Thyroid gland (tissue), 4 donors: ENCODE results near the gene ITCH.

ENCODE experiments used
- POLR2A ChIP-seq, 2 donors: fragments of 450-650 bp; IDR thresholded peaks; one replicate each; pipeline ENCODE4 v1.6.1; 2017; ENCODE audit warnings: antibody characterized with exemption in 2 of 2, mild to moderate bottlenecking in 2 of 2, moderate library complexity in 1 of 2
- TF ChIP-seq, protein P1 (sequence below), 6 experiments: fragments of 200-600 bp in 3 of 6; fragments of 450-650 bp in 3 of 6; sonication (generic) in 3 of 6; IDR thresholded peaks; one replicate each; pipeline ENCODE4 v1.5.1; 2016 to 2019; ENCODE audit warnings: antibody characterized with exemption in 6 of 6, mild to moderate bottlenecking in 2 of 6, inconsistent platforms in 1 of 6, moderate library complexity in 1 of 6

DNA sequence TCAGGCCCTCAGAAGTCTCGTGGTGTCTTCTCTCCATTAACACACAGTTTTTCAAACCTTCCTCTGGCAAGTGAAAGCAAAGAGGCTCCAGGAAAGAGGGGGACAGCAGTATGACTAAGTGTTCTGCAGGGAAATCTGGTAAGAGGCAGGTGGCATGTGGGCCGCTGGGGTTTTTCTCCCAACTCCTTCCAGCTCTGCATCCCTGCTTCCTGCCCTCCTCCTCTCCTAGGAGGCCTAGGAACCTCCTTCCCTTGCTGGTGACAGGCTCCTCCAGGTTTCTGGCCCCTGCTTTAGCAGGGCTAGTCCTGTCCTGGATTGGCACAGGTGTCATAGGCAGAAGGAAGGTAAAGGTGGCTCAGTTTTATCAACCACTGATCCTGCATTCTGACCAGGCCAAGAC, 7.6 kb upstream of the ITCH start:
- TF ChIP-seq, protein P1, sequence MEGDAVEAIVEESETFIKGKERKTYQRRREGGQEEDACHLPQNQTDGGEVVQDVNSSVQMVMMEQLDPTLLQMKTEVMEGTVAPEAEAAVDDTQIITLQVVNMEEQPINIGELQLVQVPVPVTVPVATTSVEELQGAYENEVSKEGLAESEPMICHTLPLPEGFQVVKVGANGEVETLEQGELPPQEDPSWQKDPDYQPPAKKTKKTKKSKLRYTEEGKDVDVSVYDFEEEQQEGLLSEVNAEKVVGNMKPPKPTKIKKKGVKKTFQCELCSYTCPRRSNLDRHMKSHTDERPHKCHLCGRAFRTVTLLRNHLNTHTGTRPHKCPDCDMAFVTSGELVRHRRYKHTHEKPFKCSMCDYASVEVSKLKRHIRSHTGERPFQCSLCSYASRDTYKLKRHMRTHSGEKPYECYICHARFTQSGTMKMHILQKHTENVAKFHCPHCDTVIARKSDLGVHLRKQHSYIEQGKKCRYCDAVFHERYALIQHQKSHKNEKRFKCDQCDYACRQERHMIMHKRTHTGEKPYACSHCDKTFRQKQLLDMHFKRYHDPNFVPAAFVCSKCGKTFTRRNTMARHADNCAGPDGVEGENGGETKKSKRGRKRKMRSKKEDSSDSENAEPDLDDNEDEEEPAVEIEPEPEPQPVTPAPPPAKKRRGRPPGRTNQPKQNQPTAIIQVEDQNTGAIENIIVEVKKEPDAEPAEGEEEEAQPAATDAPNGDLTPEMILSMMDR (IDR thresholded peaks at IDR 0.05), result no peak
- TF ChIP-seq POLR2A (IDR thresholded peaks at IDR 0.05), result no peak
